IMR-90 (cell line): ENCODE measurements around the gene OPTN. TPM values are rescaled to one million over a fixed set of nuclear protein-coding genes. Genes with fewer than 3 reads are reported as not detected.

Source experiments
- ATAC-seq: fragments of 200-7000 bp; cut with Tn5 transposase; 2 replicates; pipeline ENCODE4 v1.9.1; 2020; ENCODE audit warnings: low read depth, mild to moderate bottlenecking, moderate library complexity
- BruUV-seq: library from RNA; stranded (reverse); fragments of 400-500 nt; replicated peaks from 2 replicates; lab custom pipeline; 2021; lab: Mats Ljungman, UMichigan
- CTCF ChIA-PET: fragments of 300-600 bp; formaldehyde crosslinking; extraction: SDS; loops from one replicate; lab custom pipeline; 2021; ENCODE audit warnings: antibody characterized with exemption; lab: Yijun Ruan, JAX
- POLR2A ChIA-PET: fragments of 300-600 bp; sonication (Branson Sonifier 250); formaldehyde crosslinking; loops from one replicate; lab custom pipeline; 2022; ENCODE audit warnings: antibody characterized with exemption; ENCODE audit not compliant: unreplicated experiment; lab: Charles Lee
- DNase-seq: peaks from one replicate; pipeline ENCODE4 v3.0.0; 2013
- H2AFZ ChIP-seq: replicated peaks from 2 replicates; pipeline ENCODE3; 2013; ENCODE audit warnings: low read length, mild to moderate bottlenecking; ENCODE audit not compliant: poor library complexity
- H2AK5ac ChIP-seq: 2 replicates; pipeline ENCODE4 v1.6.1; 2013; ENCODE audit warnings: low read depth, low read length, inconsistent platforms
- H2AK9ac ChIP-seq: replicated peaks from 2 replicates; pipeline ENCODE3; 2013; ENCODE audit warnings: mild to moderate bottlenecking, low read depth, low read length, moderate library complexity; ENCODE audit not compliant: poor library complexity
- H2BK120ac ChIP-seq: 2 replicates; pipeline ENCODE4 v1.6.1; 2013; ENCODE audit warnings: low read depth, low read length, inconsistent platforms
- H2BK15ac ChIP-seq: 3 replicates; pipeline ENCODE4 v1.6.1; 2013; ENCODE audit warnings: low read depth, low read length, inconsistent platforms
- H2BK20ac ChIP-seq: 2 replicates; pipeline ENCODE4 v1.6.1; 2013; ENCODE audit warnings: low read depth, mild to moderate bottlenecking, inconsistent platforms, low read length, moderate library complexity
- H2BK5ac ChIP-seq: 2 replicates; pipeline ENCODE4 v1.6.1; 2013; ENCODE audit warnings: mild to moderate bottlenecking, low read depth, low read length, inconsistent platforms; ENCODE audit not compliant: poor library complexity, severe bottlenecking
- H3K14ac ChIP-seq: replicated peaks from 2 replicates; pipeline ENCODE4 v1.6.1; 2013; ENCODE audit warnings: low read depth, low read length, inconsistent platforms
- H3K18ac ChIP-seq: 2 replicates; pipeline ENCODE4 v1.6.1; 2013; ENCODE audit warnings: low read depth, low read length, control low read depth
- H3K23ac ChIP-seq: 2 replicates; pipeline ENCODE4 v1.6.1; 2013; ENCODE audit warnings: low read depth, low read length, inconsistent platforms
- H3K27ac ChIP-seq: 2 replicates; pipeline ENCODE4 v1.5.1; 2013; ENCODE audit warnings: mild to moderate bottlenecking, control low read depth, low read length; ENCODE audit not compliant: insufficient read depth
- H3K27me3 ChIP-seq: 2 replicates; pipeline ENCODE4 v1.6.1; 2013; ENCODE audit warnings: low read length; ENCODE audit not compliant: control insufficient read depth, insufficient read depth
- H3K36me3 ChIP-seq: 2 replicates; pipeline ENCODE4 v1.6.1; 2013; ENCODE audit warnings: low read length, mixed read lengths; ENCODE audit not compliant: control insufficient read depth, insufficient read depth
- H3K4ac ChIP-seq: 2 replicates; pipeline ENCODE4 v1.6.1; 2013; ENCODE audit warnings: low read depth, low read length, inconsistent platforms
- H3K4me1 ChIP-seq: 2 replicates; pipeline ENCODE4 v1.6.1; 2013; ENCODE audit warnings: low read length, mixed read lengths; ENCODE audit not compliant: control insufficient read depth, insufficient read depth
- H3K4me2 ChIP-seq: 2 replicates; pipeline ENCODE4 v1.6.1; 2013; ENCODE audit warnings: low read depth, mild to moderate bottlenecking, control low read depth, low read length, moderate library complexity
- H3K4me3 ChIP-seq: 2 replicates; pipeline ENCODE4 v1.5.1; 2013; ENCODE audit warnings: low read depth, mild to moderate bottlenecking, control low read depth, low read length, moderate library complexity; ENCODE audit not compliant: insufficient read depth
- H3K56ac ChIP-seq: 2 replicates; pipeline ENCODE4 v1.6.1; 2013; ENCODE audit warnings: low read length, inconsistent platforms; ENCODE audit not compliant: insufficient read depth; ENCODE audit errors: extremely low read depth
- H3K79me1 ChIP-seq, 2 experiments: 2 replicates each; pipeline ENCODE4 v1.6.1; 2013; ENCODE audit warnings: low read length in 2 of 2, inconsistent platforms in 1 of 2, low read depth in 1 of 2
- H3K9ac ChIP-seq: 2 replicates; pipeline ENCODE4 v1.6.1; 2013; ENCODE audit warnings: low read depth, low read length, control low read depth
- H3K9me1 ChIP-seq: 2 replicates; pipeline ENCODE4 v1.6.1; 2013; ENCODE audit warnings: low read length, inconsistent platforms; ENCODE audit not compliant: insufficient read depth
- H3K9me3 ChIP-seq: 2 replicates; pipeline ENCODE4 v1.6.1; 2013; ENCODE audit warnings: low read length; ENCODE audit not compliant: control insufficient read depth, insufficient read depth
- H4K20me1 ChIP-seq: 2 replicates; pipeline ENCODE4 v1.6.1; 2013; ENCODE audit warnings: low read length, inconsistent platforms; ENCODE audit not compliant: insufficient read depth
- H4K5ac ChIP-seq: 2 replicates; pipeline ENCODE4 v1.6.1; 2013; ENCODE audit warnings: mild to moderate bottlenecking, low read depth, low read length, control low read depth
- H4K8ac ChIP-seq, 2 experiments: 2 replicates each; pipeline ENCODE4 v1.6.1; 2013; ENCODE audit warnings: low read depth in 2 of 2, low read length in 2 of 2, control low read depth in 1 of 2, inconsistent platforms in 1 of 2
- H4K91ac ChIP-seq: 2 replicates; pipeline ENCODE4 v1.6.1; 2013; ENCODE audit warnings: low read depth, low read length, inconsistent platforms; ENCODE audit not compliant: insufficient read depth
- BHLHE40 ChIP-seq: fragments of 150-350 bp; IDR thresholded peaks from 2 replicates; pipeline ENCODE4 v1.6.1; 2016; ENCODE audit warnings: mild to moderate bottlenecking, low read depth, low read length
- CEBPB ChIP-seq: IDR thresholded peaks from 2 replicates; pipeline ENCODE4 v1.6.1; 2012; ENCODE audit warnings: low read depth, low read length, improper control_type of control experiment
- CHD1 ChIP-seq: IDR thresholded peaks from 2 replicates; pipeline ENCODE4 v1.6.1; 2012; ENCODE audit warnings: low read depth, low read length, improper control_type of control experiment
- CTCF ChIP-seq: conservative IDR thresholded peaks from 2 replicates; pipeline ENCODE4 v1.5.1; 2012; ENCODE audit warnings: mild to moderate bottlenecking, low read depth, low read length, improper control_type of control experiment
- ELK1 ChIP-seq: fragments of 150-350 bp; IDR thresholded peaks from 2 replicates; pipeline ENCODE4 v1.6.1; 2016; ENCODE audit warnings: low read depth, mild to moderate bottlenecking, low read length, moderate library complexity, borderline replicate concordance
- FOS ChIP-seq: fragments of 150-350 bp; IDR thresholded peaks from 2 replicates; pipeline ENCODE4 v1.6.1; 2016; ENCODE audit warnings: low read depth, low read length
- MAZ ChIP-seq: IDR thresholded peaks from 2 replicates; pipeline ENCODE4 v1.6.1; 2012; ENCODE audit warnings: low read depth, mild to moderate bottlenecking, low read length, improper control_type of control experiment, moderate library complexity, borderline replicate concordance
- NFE2L2 ChIP-seq: fragments of 150-350 bp; IDR thresholded peaks from 2 replicates; pipeline ENCODE4 v1.6.1; 2016; ENCODE audit warnings: low read depth, mild to moderate bottlenecking, low read length
- POLR2A ChIP-seq: IDR thresholded peaks from 2 replicates; pipeline ENCODE4 v1.6.1; 2012; ENCODE audit warnings: mild to moderate bottlenecking, low read depth, low read length
- RCOR1 ChIP-seq: IDR thresholded peaks from 2 replicates; pipeline ENCODE4 v1.6.1; 2012; ENCODE audit warnings: mild to moderate bottlenecking, low read length, improper control_type of control experiment; ENCODE audit not compliant: insufficient replicate concordance
- SMC3 ChIP-seq: fragments of 150-350 bp; IDR thresholded peaks from 2 replicates; pipeline ENCODE4 v1.6.1; 2016; ENCODE audit warnings: low read depth, mild to moderate bottlenecking, antibody characterized with exemption, low read length, moderate library complexity
- USF2 ChIP-seq: fragments of 150-350 bp; IDR thresholded peaks from 2 replicates; pipeline ENCODE4 v1.6.1; 2017; ENCODE audit warnings: mild to moderate bottlenecking, antibody characterized with exemption, low read length, low read depth
- WGBS, 2 experiments: methylation state at CpG; one replicate each; pipeline versions ENCODE4 v1.1.5 to v1.1.7; 2013; ENCODE audit warnings: missing lambda C conversion rate in 2 of 2; ENCODE audit not compliant: insufficient read length in 1 of 2; ENCODE audit errors: extremely low coverage in 2 of 2; 5-methylcytosine and 5-hydroxymethylcytosine counted together
- dilution Hi-C: fragments of 300-500 bp; cut with HindIII; formaldehyde crosslinking; loops from one replicate; pipeline ENCODE4 v1.14.3; 2018; ENCODE audit warnings: low sequenced_read_pairs; ENCODE audit not compliant: unreplicated experiment
- in situ Hi-C: fragments of 300-500 bp; cut with MboI; formaldehyde crosslinking; loops from 3 replicates; pipeline ENCODE4 v1.14.3; 2019; ENCODE audit warnings: low sequenced_read_pairs, inconsistent platforms, mixed read lengths
- intact Hi-C: fragments of 100-400 bp; cut with micrococcal nuclease; formaldehyde crosslinking; loops from 2 replicates; pipeline ENCODE4 v1.10.0; 2022
- polyA plus RNA-seq, 3 experiments: library from polyadenylated mRNA; depleted of rRNA; stranded (reverse); fragments of >200 nt; gene quantifications; 2 replicates each; pipeline ENCODE4 v1.2.3, GENCODE V29; 2012; ENCODE audit warnings: low replicate concordance in 1 of 3
- total RNA-seq: library from RNA; depleted of rRNA; stranded (reverse); fragments of >200 nt; gene quantifications from 2 replicates; pipeline ENCODE4 v1.2.3, GENCODE V29; 2012

OPTN gene
- total and polyA plus RNA-seq, 2 of the 4 experiments (the other 2 are of a cell fraction): 34.8 to 41.4 TPM

GRCh38 chr10:13182424-13182823, 82.5 kb downstream of the OPTN start:
- no peaks in the 10 kb centered on the region for H3K27me3 ChIP-seq
- no peak for DNase-seq
- no peak overlapping the region for H2BK20ac ChIP-seq
- no peak overlapping the region for H4K8ac ChIP-seq
- H2BK120ac ChIP-seq: no peak overlapping the region
- H3K9me3 ChIP-seq: no peaks in the 10 kb centered on the region
- H2AFZ ChIP-seq: no peak overlapping the region
- no peak overlapping the region for H3K18ac ChIP-seq
- no peak overlapping the region for H3K4ac ChIP-seq
- no peaks in the 10 kb centered on the region for H4K20me1 ChIP-seq
- H3K14ac ChIP-seq: no peak overlapping the region
- H3K4me1 ChIP-seq: no peaks in the 10 kb centered on the region; the same call in 1 of the 2 replicates
- dilution Hi-C loops: no loop called here
- no peak overlapping the region for H3K4me3 ChIP-seq
- no peak overlapping the region for H2AK9ac ChIP-seq
- BruUV-seq: no TSS peak
- H3K4me2 ChIP-seq: no peak overlapping the region
- H2AK5ac ChIP-seq: no peak overlapping the region
- peaks cover 10% of the 10 kb centered on the region for H3K36me3 ChIP-seq
- no peak overlapping the region for H3K27ac ChIP-seq
- H4K91ac ChIP-seq: no peak overlapping the region
- H3K9me1 ChIP-seq: no peaks in the 10 kb centered on the region
- intact Hi-C loops: no loop called here
- CTCF ChIA-PET: no interaction called here
- no peak overlapping the region for H2BK15ac ChIP-seq
- TF ChIP-seq RCOR1: no peak
- TF ChIP-seq BHLHE40: no peak
- TF ChIP-seq SMC3: no peak
- no peak for TF ChIP-seq CEBPB
- no peak for TF ChIP-seq USF2
- TF ChIP-seq POLR2A: no peak
- TF ChIP-seq NFE2L2: no peak
- no peak for TF ChIP-seq CHD1
- no peak for TF ChIP-seq MAZ
- no peak for TF ChIP-seq CTCF
- no peak for TF ChIP-seq FOS
- no peak for TF ChIP-seq ELK1
- H4K5ac ChIP-seq: no peak overlapping the region
- no CpG with 5 or more reads among the region's 1 CpG for WGBS, 2 experiments
- in situ Hi-C loops: no loop called here
- no peak for ATAC-seq
- H3K23ac ChIP-seq: no peak overlapping the region
- POLR2A ChIA-PET: no interaction called here
- H3K56ac ChIP-seq: no peak overlapping the region
- H3K79me1 ChIP-seq: no peaks in the 10 kb centered on the region
- H2BK5ac ChIP-seq: no peak overlapping the region
- H3K9ac ChIP-seq: no peak overlapping the region
